SK-N-SH (cell line): ENCODE measurements around the gene SECISBP2L. TPM values are rescaled to one million over a fixed set of nuclear protein-coding genes. Genes with fewer than 3 reads are reported as not detected.

Source experiments
- CTCF ChIA-PET: fragments of 300-600, 350-600 bp; formaldehyde crosslinking; extraction: SDS; loops from one replicate; lab custom pipeline; 2021; lab: Yijun Ruan, JAX
- POLR2A ChIA-PET: fragments of 350-600 bp; sonication (Branson Sonifier 250); formaldehyde crosslinking; extraction: SDS; loops from one replicate; lab custom pipeline; 2020; ENCODE audit warnings: antibody characterized with exemption, inconsistent platforms; lab: Yijun Ruan, JAX
- DNase-seq: peaks from one replicate; pipeline ENCODE4 v3.0.0; 2012
- H2AFZ ChIP-seq: fragments of 200-600 bp; sonication (generic); 2 replicates; pipeline ENCODE4 v1.8.1; 2016; ENCODE audit warnings: antibody characterized with exemption, mild to moderate bottlenecking, low read depth
- H3F3A ChIP-seq: fragments of 200-600 bp; sonication (generic); replicated peaks from 2 replicates; pipeline ENCODE3; 2016; ENCODE audit warnings: antibody characterized with exemption, mild to moderate bottlenecking; ENCODE audit not compliant: insufficient read depth
- H3K27ac ChIP-seq, 2 experiments: fragments of 200-500 bp in 1 of 2; fragments of 200-600 bp in 1 of 2; sonication (Bioruptor generic) in 1 of 2; sonication (generic), shearing (Covaris generic) in 1 of 2; 2 replicates each; pipeline versions ENCODE4 v1.5.1 to v1.6.1; 2014 to 2016; ENCODE audit warnings: low read depth in 2 of 2, inconsistent platforms in 1 of 2, low read length in 1 of 2, mild to moderate bottlenecking in 1 of 2, mixed read lengths in 1 of 2
- H3K27me3 ChIP-seq: fragments of 200-600 bp; sonication (generic), shearing (Covaris generic); 2 replicates; pipeline ENCODE4 v1.6.1; 2016; ENCODE audit warnings: mixed run types; ENCODE audit not compliant: insufficient read depth
- H3K36me3 ChIP-seq, 2 experiments: fragments of 200-500 bp in 1 of 2; fragments of 200-600 bp in 1 of 2; sonication (Bioruptor generic) in 1 of 2; sonication (generic) in 1 of 2; replicated peaks in 1 of 2; 2 replicates each; pipeline versions ENCODE3 to v1.5.1; 2014 to 2016; ENCODE audit warnings: low read length in 1 of 2, mild to moderate bottlenecking in 1 of 2; ENCODE audit not compliant: insufficient read depth in 2 of 2, control insufficient read depth in 1 of 2
- H3K4me1 ChIP-seq, 2 experiments: fragments of 200-500 bp in 1 of 2; fragments of 200-600 bp in 1 of 2; sonication (Bioruptor generic) in 1 of 2; sonication (generic), shearing (Covaris generic) in 1 of 2; 2 replicates each; pipeline versions ENCODE4 v1.5.1 to v1.6.1; 2014 to 2016; ENCODE audit warnings: low read depth in 1 of 2, low read length in 1 of 2, mixed run types in 1 of 2; ENCODE audit not compliant: insufficient read depth in 2 of 2, control insufficient read depth in 1 of 2
- H3K4me2 ChIP-seq: fragments of 200-600 bp; sonication (generic), shearing (Covaris generic); 2 replicates; pipeline ENCODE4 v1.6.1; 2017; ENCODE audit warnings: mixed run types
- H3K4me3 ChIP-seq, 2 experiments: fragments of 200-500 bp in 1 of 2; fragments of 200-600 bp in 1 of 2; sonication (Bioruptor generic) in 1 of 2; sonication (generic), shearing (Covaris generic) in 1 of 2; 2 replicates each; pipeline versions ENCODE4 v1.5.1 to v1.8.1; 2014 to 2016; ENCODE audit warnings: low read depth in 2 of 2, inconsistent platforms in 1 of 2, low read length in 1 of 2, mild to moderate bottlenecking in 1 of 2, mixed read lengths in 1 of 2, moderate library complexity in 1 of 2
- H3K79me2 ChIP-seq: fragments of 200-600 bp; sonication (generic); 2 replicates; pipeline ENCODE4 v1.8.1; 2017; ENCODE audit warnings: mild to moderate bottlenecking; ENCODE audit not compliant: insufficient read depth
- H3K9ac ChIP-seq: fragments of 200-600 bp; sonication (generic); 2 replicates; pipeline ENCODE4 v1.6.1; 2017; ENCODE audit warnings: mixed run types
- H3K9me2 ChIP-seq: fragments of 200-600 bp; sonication (generic); 2 replicates; pipeline ENCODE4 v1.6.1; 2017; ENCODE audit warnings: mixed run types
- H3K9me3 ChIP-seq: fragments of 200-600 bp; sonication (generic); 2 replicates; pipeline ENCODE4 v1.6.1; 2017; ENCODE audit warnings: mixed run types, mild to moderate bottlenecking, moderate library complexity
- H4K20me1 ChIP-seq: fragments of 200-600 bp; sonication (generic); 2 replicates; pipeline ENCODE4 v1.6.1; 2017; ENCODE audit warnings: mild to moderate bottlenecking, mixed run types; ENCODE audit not compliant: insufficient read depth
- CHD2 ChIP-seq: fragments of 150-350 bp; IDR thresholded peaks from 2 replicates; pipeline ENCODE4 v1.6.1; 2018; ENCODE audit warnings: low read length; ENCODE audit not compliant: partially characterized antibody
- CTCF ChIP-seq: fragments of 200-600 bp; sonication (generic); IDR thresholded peaks from 2 replicates; pipeline ENCODE4 v1.6.1; 2017; ENCODE audit warnings: antibody characterized with exemption, mild to moderate bottlenecking, moderate library complexity
- ELF1 ChIP-seq: IDR thresholded peaks from 2 replicates; pipeline ENCODE4 v1.4.0; 2012
- EP300 ChIP-seq, 2 experiments: IDR thresholded peaks; 2 replicates each; pipeline versions ENCODE4 v1.4.0 to v1.6.1; 2012; ENCODE audit warnings: borderline replicate concordance in 1 of 2, low read depth in 1 of 2, low read length in 1 of 2
- EZH2phosphoT487 ChIP-seq: fragments of 200-600 bp; sonication (generic); IDR thresholded peaks from 2 replicates; pipeline ENCODE4 v1.6.1; 2017; ENCODE audit warnings: low read depth, mixed run types, mild to moderate bottlenecking, antibody characterized with exemption, moderate library complexity, borderline replicate concordance
- FOXJ3 ChIP-seq: sonication (generic); formaldehyde crosslinking; IDR thresholded peaks from 2 replicates; pipeline ENCODE4 v1.5.1; 2020; ENCODE audit warnings: mild to moderate bottlenecking, missing genetic modification reagents
- FOXM1 ChIP-seq: IDR thresholded peaks from 2 replicates; pipeline ENCODE4 v1.4.0; 2012; ENCODE audit warnings: low read depth, mild to moderate bottlenecking
- GATA2 ChIP-seq: sonication (generic); formaldehyde crosslinking; IDR thresholded peaks from 2 replicates; pipeline ENCODE4 v1.5.0; 2020; ENCODE audit warnings: mild to moderate bottlenecking, missing genetic modification reagents
- JUND ChIP-seq: IDR thresholded peaks from 2 replicates; pipeline ENCODE4 v1.4.0; 2012
- MAX ChIP-seq: IDR thresholded peaks from 2 replicates; pipeline ENCODE4 v1.4.0; 2012; ENCODE audit warnings: low read depth
- MXI1 ChIP-seq: IDR thresholded peaks from 2 replicates; pipeline ENCODE4 v1.6.1; 2012; ENCODE audit warnings: mild to moderate bottlenecking, low read depth, low read length, improper control_type of control experiment
- NFIC ChIP-seq: IDR thresholded peaks from 2 replicates; pipeline ENCODE4 v1.4.0; 2012; ENCODE audit warnings: borderline replicate concordance
- NRF1 ChIP-seq: IDR thresholded peaks from 2 replicates; pipeline ENCODE4 v1.6.1; 2012; ENCODE audit warnings: low read depth, mild to moderate bottlenecking, low read length
- PBX3 ChIP-seq: IDR thresholded peaks from 2 replicates; pipeline ENCODE4; 2012
- POLR2AphosphoS5 ChIP-seq: IDR thresholded peaks from 2 replicates; pipeline ENCODE4 v1.6.1; 2012; ENCODE audit warnings: low read depth, low read length
- RAD21 ChIP-seq: IDR thresholded peaks from 2 replicates; pipeline ENCODE4 v1.6.1; 2012; ENCODE audit warnings: mild to moderate bottlenecking, low read length
- RFX5 ChIP-seq: IDR thresholded peaks from 2 replicates; pipeline ENCODE4 v1.6.1; 2012; ENCODE audit warnings: mild to moderate bottlenecking, improper control_type of control experiment, low read length
- SMC3 ChIP-seq: IDR thresholded peaks from 2 replicates; pipeline ENCODE4 v1.6.1; 2012; ENCODE audit warnings: low read depth, low read length, improper control_type of control experiment
- TAF1 ChIP-seq: IDR thresholded peaks from 2 replicates; pipeline ENCODE4 v1.6.1; 2012; ENCODE audit warnings: low read depth, mild to moderate bottlenecking, low read length, moderate library complexity, borderline replicate concordance
- TCF12 ChIP-seq: IDR thresholded peaks from 2 replicates; pipeline ENCODE4 v1.4.0; 2012
- TEAD4 ChIP-seq: IDR thresholded peaks from 2 replicates; pipeline ENCODE4 v1.4.0; 2012; ENCODE audit warnings: mild to moderate bottlenecking, borderline replicate concordance; ENCODE audit not compliant: insufficient read depth
- USF1 ChIP-seq: IDR thresholded peaks from 2 replicates; pipeline ENCODE4 v1.4.0; 2012; ENCODE audit warnings: low read depth, borderline replicate concordance
- USF2 ChIP-seq: fragments of 150-350 bp; IDR thresholded peaks from 2 replicates; pipeline ENCODE4 v1.6.1; 2017; ENCODE audit warnings: antibody characterized with exemption, low read length, low read depth, borderline replicate concordance
- YY1 ChIP-seq: IDR thresholded peaks from 2 replicates; pipeline ENCODE4 v1.4.0; 2012; ENCODE audit warnings: low read depth, mild to moderate bottlenecking
- ZBTB33 ChIP-seq: IDR thresholded peaks from 2 replicates; pipeline ENCODE4 v1.4.0; 2012; ENCODE audit warnings: low read depth, borderline replicate concordance
- WGBS: methylation state at CpG from one replicate; pipeline ENCODE4 v1.1.6; 2017; ENCODE audit warnings: low lambda C conversion rate; 5-methylcytosine and 5-hydroxymethylcytosine counted together
- polyA plus RNA-seq, 3 experiments: library from polyadenylated mRNA; depleted of rRNA; stranded (reverse); fragments of >200 nt; gene quantifications; 2 replicates each; pipeline ENCODE4 v1.2.3, GENCODE V29; 2012

SECISBP2L gene
- polyA plus RNA-seq, 1 of the 3 experiments (the other 2 are of a cell fraction) = 6.0 TPM

- POLR2A ChIA-PET = interaction anchor here (0.7 to 2.5 kb wide), 7 partner anchors 11 to 98 kb away, joined by 3 to 23 read pairs (median 5); partner anchors contain the start of genes EID1 and SHC4
- no peak for TF ChIP-seq JUND
- no peak for TF ChIP-seq TEAD4
- peak; percentile 85 for TF ChIP-seq CTCF
- no peak for TF ChIP-seq ZBTB33
- TF ChIP-seq RFX5 = no peak
- TF ChIP-seq USF2 = no peak
- TF ChIP-seq TCF12 = no peak; the same call in 1 of the 2 replicates
- no peak for TF ChIP-seq USF1
- TF ChIP-seq PBX3 = no peak
- TF ChIP-seq MXI1 = no peak
- no peak for TF ChIP-seq GATA2 (CRISPR knock-in tag)
- TF ChIP-seq NRF1 = 0 out of 2 replicates have a peak, but pooled peaks have one; percentile 18
- no peak for TF ChIP-seq ELF1
- no peak for TF ChIP-seq EZH2phosphoT487
- no peak for TF ChIP-seq NFIC
- peak; percentile 58 for TF ChIP-seq RAD21
- TF ChIP-seq FOXJ3 (CRISPR knock-in tag) = no peak
- TF ChIP-seq MAX = 0 out of 2 replicates have a peak, but pooled peaks have one; percentile 46
- TF ChIP-seq POLR2AphosphoS5 = peak; percentile 35
- TF ChIP-seq CHD2 = peak; percentile 50
- TF ChIP-seq EP300 (IDR thresholded peaks at IDR 0.05; ENCODE audit: borderline replicate concordance in 1 of 2, low read depth in 1 of 2, low read length in 1 of 2) = no peak
- TF ChIP-seq FOXM1 = no peak
- TF ChIP-seq YY1 = no peak
- peak; percentile 57; the same call in 1 of the 2 replicates for TF ChIP-seq TAF1
- TF ChIP-seq SMC3 = peak; percentile 50
Measured at GRCh38 chr15:48975472-48976419, 70.5 kb downstream of the SECISBP2L start.

More at GRCh38 chr15:48975472-48976419, 70.5 kb downstream of the SECISBP2L start:
- H3K27me3 ChIP-seq = no peaks in the 10 kb centered on the region
- H3K27ac ChIP-seq = peak overlapping the region; percentile 51 to 89
- CTCF ChIA-PET = interaction anchor here (0.6 to 5.3 kb wide), 22 partner anchors 8 to 1629 kb away, joined by 3 to 60 read pairs (median 5); partner anchors contain the start of genes COPS2, EID1, SECISBP2L and SHC4
- H3K36me3 ChIP-seq = no peaks in the 10 kb centered on the region
- H3K4me2 ChIP-seq = peak overlapping the region; percentile 93
- peak; percentile 93 for DNase-seq
- H3K79me2 ChIP-seq = no peaks in the 10 kb centered on the region
- peaks cover 1 to 15% of the 10 kb centered on the region in 2 experiments; a peak in 2 of 4 replicates for H3K4me1 ChIP-seq
- H2AFZ ChIP-seq = peak overlapping the region; percentile 97
- H3K4me3 ChIP-seq = peak overlapping the region; percentile 57 to 62
- no peaks in the 10 kb centered on the region for H4K20me1 ChIP-seq
- 16% methylated on average over 24 of the region's 53 CpGs for WGBS
- peaks cover 3% of the 10 kb centered on the region for H3F3A ChIP-seq
- peak overlapping the region; percentile 76 for H3K9ac ChIP-seq
- no peaks in the 10 kb centered on the region for H3K9me3 ChIP-seq
- no peaks in the 10 kb centered on the region for H3K9me2 ChIP-seq
